Chondrocyte (in vitro differentiated cells): Measurements from ENCODE around the gene CSF1. TPM values are rescaled to one million over a fixed set of nuclear protein-coding genes. Genes with fewer than 3 reads are reported as not detected.

Experiments
- DNase-seq: peaks from one replicate; pipeline ENCODE4 v3.0.0; 2021; ENCODE audit warnings: mixed read lengths, low spot score
- H3K27ac Mint-ChIP-seq: one replicate; pipeline ENCODE4 v1.8.0; 2021; ENCODE audit warnings: mild to moderate bottlenecking, moderate library complexity, mixed read lengths; ENCODE audit not compliant: unreplicated experiment
- H3K27me3 Mint-ChIP-seq: 2 replicates; pipeline ENCODE4 v1.8.0; 2021; ENCODE audit warnings: low read depth, mixed read lengths
- H3K36me3 Mint-ChIP-seq: 2 replicates; pipeline ENCODE4 v1.8.0; 2021; ENCODE audit warnings: low read depth, mixed read lengths
- H3K4me1 Mint-ChIP-seq: 2 replicates; pipeline ENCODE4 v1.8.0; 2021; ENCODE audit warnings: low read depth, mild to moderate bottlenecking, mixed read lengths
- H3K4me3 Mint-ChIP-seq: one replicate; pipeline ENCODE4 v1.8.0; 2021; ENCODE audit warnings: mild to moderate bottlenecking, moderate library complexity, mixed read lengths; ENCODE audit not compliant: unreplicated experiment
- H3K9me3 Mint-ChIP-seq: 2 replicates; pipeline ENCODE4 v1.8.0; 2021; ENCODE audit warnings: low read depth, mixed read lengths
- CTCF ChIP-seq: fragments of 200-600 bp; sonication (generic); IDR thresholded peaks from 2 replicates; pipeline ENCODE4 v1.5.0; 2021; ENCODE audit warnings: antibody characterized with exemption, mild to moderate bottlenecking, moderate library complexity
- total RNA-seq: library from RNA; stranded (reverse); gene quantifications from 3 replicates; pipeline ENCODE4 v1.2.1, GENCODE V29; 2021

CSF1 gene
- total RNA-seq, 1 donor from 2014 or later: 19.8 TPM

- no peak overlapping the region for H3K4me3 Mint-ChIP-seq
- H3K27me3 Mint-ChIP-seq: no peaks in the 10 kb centered on the region
- H3K4me1 Mint-ChIP-seq: peaks cover 34% of the 10 kb centered on the region
- peaks cover 4% of the 10 kb centered on the region for H3K36me3 Mint-ChIP-seq
- no peak for TF ChIP-seq CTCF
- DNase-seq: no peak
- peaks cover 19% of the 10 kb centered on the region for H3K9me3 Mint-ChIP-seq
- no peak overlapping the region for H3K27ac Mint-ChIP-seq
These were observed 23.4 kb downstream of the CSF1 start for GRCh38 chr1:109933856-109934711.

- Mint-ChIP-seq H3K4me3 (no peak overlapping the region), H3K27me3 (no peaks in the 10 kb centered on the region), H3K27ac (no peak overlapping the region), H3K4me1 (peaks cover 21% of the 10 kb centered on the region), H3K9me3 (peaks cover 19% of the 10 kb centered on the region), H3K36me3 (peaks cover 4% of the 10 kb centered on the region)
- no peak for TF ChIP-seq CTCF
- no peak for DNase-seq
These were observed 24.8 kb downstream of the CSF1 start for GRCh38 chr1:109935451-109935900.

GRCh38 chr1:109937738-109938137 lies 27.1 kb downstream of the CSF1 start:
- Mint-ChIP-seq H3K27ac (no peak overlapping the region), H3K4me3 (no peak overlapping the region), H3K36me3 (peaks cover 4% of the 10 kb centered on the region), H3K4me1 (peaks cover 10% of the 10 kb centered on the region), H3K9me3 (peaks cover 19% of the 10 kb centered on the region), H3K27me3 (no peaks in the 10 kb centered on the region)
- no peak for TF ChIP-seq CTCF
- no peak for DNase-seq

- DNase-seq: no peak
- no peak for TF ChIP-seq CTCF
- Mint-ChIP-seq H3K9me3 (peaks cover 19% of the 10 kb centered on the region), H3K27ac (no peak overlapping the region), H3K4me3 (no peak overlapping the region), H3K4me1 (peaks cover 10% of the 10 kb centered on the region), H3K27me3 (no peaks in the 10 kb centered on the region), H3K36me3 (peaks cover 4% of the 10 kb centered on the region)
These were observed 27.9 kb downstream of the CSF1 start for GRCh38 chr1:109938556-109938955.

GRCh38 chr1:109942434-109942833 lies 31.8 kb downstream of the CSF1 start:
- no peak for DNase-seq
- peaks cover 2% of the 10 kb centered on the region for H3K36me3 Mint-ChIP-seq
- H3K4me1 Mint-ChIP-seq: no peaks in the 10 kb centered on the region
- H3K27ac Mint-ChIP-seq: no peak overlapping the region
- H3K27me3 Mint-ChIP-seq: no peaks in the 10 kb centered on the region
- no peak for TF ChIP-seq CTCF
- H3K4me3 Mint-ChIP-seq: no peak overlapping the region
- peaks cover 10% of the 10 kb centered on the region for H3K9me3 Mint-ChIP-seq
